ENCODE results near the gene LKAAEAR1. TPM values are rescaled to one million over a fixed set of nuclear protein-coding genes. Genes with fewer than 3 reads are reported as not detected.
A peak's percentile ranks its signal among the peaks of the same experiment; 100 is the strongest.

LKAAEAR1 gene
- polyA plus RNA-seq, 1 donor (not counting 4 experiments of a cell fraction or from before 2014, with no cell fraction given), result not detected

DNA sequence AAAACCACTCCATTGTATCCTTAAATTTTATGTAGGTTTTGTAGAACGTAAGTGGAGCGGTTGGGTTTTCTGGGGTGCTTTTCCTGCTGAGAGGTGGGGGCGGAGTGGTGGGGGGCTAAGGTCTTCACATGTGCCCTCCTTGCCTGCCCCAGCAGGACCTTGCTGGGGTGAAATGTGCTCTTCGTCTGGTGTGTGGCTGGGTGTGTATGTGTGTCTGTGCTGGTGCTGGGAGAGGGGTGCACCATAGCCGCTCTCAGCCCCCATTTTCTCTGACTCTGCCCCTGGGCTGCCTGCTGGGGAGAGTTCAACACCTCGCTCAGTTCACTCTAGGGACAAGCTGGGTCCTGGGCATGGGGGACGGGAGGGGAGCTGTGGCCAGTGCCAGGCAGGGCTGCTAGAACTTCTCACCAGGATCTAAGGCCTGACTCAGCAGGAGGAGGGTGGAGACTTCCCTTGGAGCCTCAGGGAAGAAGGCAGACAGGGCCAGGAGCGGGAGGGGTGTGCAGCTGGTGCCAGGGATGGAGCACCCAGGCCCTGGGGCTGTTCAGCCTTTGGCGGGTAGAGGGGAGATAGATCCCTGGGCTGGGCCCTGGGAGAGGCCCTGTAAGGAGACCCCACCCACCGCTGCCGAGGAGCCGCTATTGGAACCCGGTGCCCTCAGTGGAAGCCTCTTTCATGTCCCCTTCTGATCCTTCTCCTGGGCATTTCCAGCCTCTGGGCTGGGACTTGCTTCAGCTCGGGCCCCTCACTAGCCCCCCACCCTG lies 39.5 kb downstream of the LKAAEAR1 start:
- H3K27me3 ChIP-seq (ENCODE audit: control insufficient read depth, extremely low read depth, insufficient read depth, low read length), result peaks cover 57% of the 10 kb centered on the region
- H3K27ac ChIP-seq (ENCODE audit: control insufficient read depth, insufficient read depth, low read length), result no peak overlapping the region
- no peak overlapping the region for H2AFZ ChIP-seq (ENCODE audit: control insufficient read depth, low read length)
- no peak for TF ChIP-seq CTCF (optimal IDR thresholded peaks at IDR 0.05 in 1 of 3, IDR thresholded peaks at IDR 0.05 in 1 of 3, conservative IDR thresholded peaks at IDR 0.05 in 1 of 3; ENCODE audit: extremely low read depth in 1 of 3, insufficient read depth in 2 of 3, low read length in 3 of 3)
- TF ChIP-seq EZH2 (IDR thresholded peaks at IDR 0.05; ENCODE audit: low read length), result peak; percentile 38
- FAIRE-seq, result peak; percentile 87
- H3K36me3 ChIP-seq (ENCODE audit: control insufficient read depth in 2 of 2, extremely low read depth in 1 of 2, insufficient read depth in 2 of 2, low read length in 2 of 2), result no peaks in the 10 kb centered on the region
- H3K4me1 ChIP-seq (ENCODE audit: control insufficient read depth, extremely low read depth, insufficient read depth, low read length), result peaks cover 13% of the 10 kb centered on the region
- H3K9me3 ChIP-seq (ENCODE audit: control insufficient read depth, low read depth, low read length), result no peaks in the 10 kb centered on the region
- H3K4me3 ChIP-seq (ENCODE audit: control insufficient read depth in 2 of 3, extremely low read depth in 1 of 3, insufficient read depth in 2 of 3, low read depth in 1 of 3, low read length in 3 of 3), result no peak overlapping the region
- H3K79me2 ChIP-seq (ENCODE audit: control insufficient read depth, insufficient read depth, low read length), result no peaks in the 10 kb centered on the region
- H3K9ac ChIP-seq (ENCODE audit: control insufficient read depth, extremely low read depth, insufficient read depth, low read length), result no peak overlapping the region
- dilution Hi-C loops (cut with MboI; ENCODE audit: extremely low pct_ligation_motif_present, low sequenced_read_pairs), result no loop called here
- no peaks in the 10 kb centered on the region for H3K9me1 ChIP-seq (ENCODE audit: control insufficient read depth, extremely low read depth, insufficient read depth, low read length)
- no peak for DNase-seq (ENCODE audit: low read depth, low spot score)
- peak overlapping the region; percentile 48 for H3K4me2 ChIP-seq (ENCODE audit: control insufficient read depth, extremely low read depth, insufficient read depth, low read depth, low read length)
- H4K20me1 ChIP-seq (ENCODE audit: control insufficient read depth, extremely low read depth, insufficient read depth, low read length), result no peaks in the 10 kb centered on the region

DNA sequence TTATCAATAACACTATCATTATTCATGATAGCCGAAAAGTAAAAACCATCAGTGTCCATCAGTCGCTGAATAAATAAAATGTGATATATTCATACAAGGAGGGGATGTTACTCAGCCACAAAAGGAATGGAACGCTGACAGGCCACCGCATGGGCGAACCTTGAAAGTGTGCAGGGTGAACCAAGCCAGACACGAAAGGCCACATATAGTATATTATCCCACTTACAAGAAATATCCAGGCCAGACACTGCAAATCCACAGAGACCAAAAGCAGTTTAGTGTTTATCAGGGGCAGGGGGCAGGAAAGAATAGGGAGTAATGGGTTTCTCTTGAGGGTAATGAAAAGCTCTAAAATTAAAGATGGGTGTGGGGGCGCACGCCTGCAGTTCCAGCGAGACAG lies 40.4 kb downstream of the LKAAEAR1 start:
- FAIRE-seq (no peak), DNase-seq (ENCODE audit: low read depth, low spot score) (no peak)
- Histone ChIP-seq H4K20me1 (ENCODE audit: control insufficient read depth, extremely low read depth, insufficient read depth, low read length) (no peaks in the 10 kb centered on the region), H3K9ac (ENCODE audit: control insufficient read depth, extremely low read depth, insufficient read depth, low read length) (no peak overlapping the region), H3K9me1 (ENCODE audit: control insufficient read depth, extremely low read depth, insufficient read depth, low read length) (no peaks in the 10 kb centered on the region), H3K36me3 (ENCODE audit: control insufficient read depth in 2 of 2, extremely low read depth in 1 of 2, insufficient read depth in 2 of 2, low read length in 2 of 2) (no peaks in the 10 kb centered on the region), H3K4me1 (ENCODE audit: control insufficient read depth, extremely low read depth, insufficient read depth, low read length) (peaks cover 17% of the 10 kb centered on the region), H3K79me2 (ENCODE audit: control insufficient read depth, insufficient read depth, low read length) (no peaks in the 10 kb centered on the region), H3K4me2 (ENCODE audit: control insufficient read depth, extremely low read depth, insufficient read depth, low read depth, low read length) (no peak overlapping the region), H2AFZ (ENCODE audit: control insufficient read depth, low read length) (no peak overlapping the region), H3K27ac (ENCODE audit: control insufficient read depth, insufficient read depth, low read length) (no peak overlapping the region), H3K4me3 (ENCODE audit: control insufficient read depth in 2 of 3, extremely low read depth in 1 of 3, insufficient read depth in 2 of 3, low read depth in 1 of 3, low read length in 3 of 3) (no peak overlapping the region), H3K27me3 (ENCODE audit: control insufficient read depth, extremely low read depth, insufficient read depth, low read length) (peaks cover 56% of the 10 kb centered on the region), H3K9me3 (ENCODE audit: control insufficient read depth, low read depth, low read length) (no peaks in the 10 kb centered on the region)
- no peak for TF ChIP-seq EZH2 (IDR thresholded peaks at IDR 0.05; ENCODE audit: low read length)
- no peak for TF ChIP-seq CTCF (optimal IDR thresholded peaks at IDR 0.05 in 1 of 3, IDR thresholded peaks at IDR 0.05 in 1 of 3, conservative IDR thresholded peaks at IDR 0.05 in 1 of 3; ENCODE audit: extremely low read depth in 1 of 3, insufficient read depth in 2 of 3, low read length in 3 of 3)
- dilution Hi-C loops (cut with MboI; ENCODE audit: extremely low pct_ligation_motif_present, low sequenced_read_pairs), result no loop called here
